ENCODE data around the gene SPON1. TPM values are rescaled to one million over a fixed set of nuclear protein-coding genes. Genes with fewer than 3 reads are reported as not detected.

SPON1 gene
- total RNA-seq, 1 experiment from 2014 or later = 6.4 TPM

DNA sequence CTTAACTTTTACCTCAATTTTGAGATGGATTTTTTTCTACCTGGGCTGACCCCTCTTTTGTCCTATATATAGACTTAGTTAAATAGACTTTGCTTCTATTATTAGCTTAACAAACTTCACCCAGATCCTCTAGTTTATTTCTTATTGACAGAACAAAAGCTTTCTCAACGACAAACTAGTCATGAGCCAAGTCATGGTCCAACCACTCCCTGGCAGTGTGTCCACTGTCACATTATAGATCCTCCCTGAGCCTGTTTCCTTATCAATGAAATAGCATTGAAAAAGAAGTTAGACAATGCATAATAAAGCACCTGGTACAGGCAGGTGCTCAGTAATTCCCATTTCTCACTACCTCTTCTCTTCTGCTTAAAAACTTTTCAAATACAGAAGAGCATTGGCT, 155.1 kb downstream of the SPON1 start:
- TF ChIP-seq, protein P1, sequence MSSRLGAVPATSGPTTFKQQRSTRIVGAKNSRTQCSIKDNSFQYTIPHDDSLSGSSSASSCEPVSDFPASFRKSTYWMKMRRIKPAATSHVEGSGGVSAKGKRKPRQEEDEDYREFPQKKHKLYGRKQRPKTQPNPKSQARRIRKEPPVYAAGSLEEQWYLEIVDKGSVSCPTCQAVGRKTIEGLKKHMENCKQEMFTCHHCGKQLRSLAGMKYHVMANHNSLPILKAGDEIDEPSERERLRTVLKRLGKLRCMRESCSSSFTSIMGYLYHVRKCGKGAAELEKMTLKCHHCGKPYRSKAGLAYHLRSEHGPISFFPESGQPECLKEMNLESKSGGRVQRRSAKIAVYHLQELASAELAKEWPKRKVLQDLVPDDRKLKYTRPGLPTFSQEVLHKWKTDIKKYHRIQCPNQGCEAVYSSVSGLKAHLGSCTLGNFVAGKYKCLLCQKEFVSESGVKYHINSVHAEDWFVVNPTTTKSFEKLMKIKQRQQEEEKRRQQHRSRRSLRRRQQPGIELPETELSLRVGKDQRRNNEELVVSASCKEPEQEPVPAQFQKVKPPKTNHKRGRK (CRISPR knock-in tag; IDR thresholded peaks at IDR 0.05; ENCODE audit: borderline replicate concordance) = no peak
- TF ChIP-seq, protein P2, sequence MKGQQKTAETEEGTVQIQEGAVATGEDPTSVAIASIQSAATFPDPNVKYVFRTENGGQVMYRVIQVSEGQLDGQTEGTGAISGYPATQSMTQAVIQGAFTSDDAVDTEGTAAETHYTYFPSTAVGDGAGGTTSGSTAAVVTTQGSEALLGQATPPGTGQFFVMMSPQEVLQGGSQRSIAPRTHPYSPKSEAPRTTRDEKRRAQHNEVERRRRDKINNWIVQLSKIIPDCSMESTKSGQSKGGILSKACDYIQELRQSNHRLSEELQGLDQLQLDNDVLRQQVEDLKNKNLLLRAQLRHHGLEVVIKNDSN (CRISPR knock-in tag; IDR thresholded peaks at IDR 0.05) = no peak
- no peak for TF ChIP-seq NR1H2 (CRISPR knock-in tag; IDR thresholded peaks at IDR 0.05)
- TF ChIP-seq, protein P3, sequence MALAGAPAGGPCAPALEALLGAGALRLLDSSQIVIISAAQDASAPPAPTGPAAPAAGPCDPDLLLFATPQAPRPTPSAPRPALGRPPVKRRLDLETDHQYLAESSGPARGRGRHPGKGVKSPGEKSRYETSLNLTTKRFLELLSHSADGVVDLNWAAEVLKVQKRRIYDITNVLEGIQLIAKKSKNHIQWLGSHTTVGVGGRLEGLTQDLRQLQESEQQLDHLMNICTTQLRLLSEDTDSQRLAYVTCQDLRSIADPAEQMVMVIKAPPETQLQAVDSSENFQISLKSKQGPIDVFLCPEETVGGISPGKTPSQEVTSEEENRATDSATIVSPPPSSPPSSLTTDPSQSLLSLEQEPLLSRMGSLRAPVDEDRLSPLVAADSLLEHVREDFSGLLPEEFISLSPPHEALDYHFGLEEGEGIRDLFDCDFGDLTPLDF (CRISPR knock-in tag; IDR thresholded peaks at IDR 0.05) = no peak
- TF ChIP-seq ZNF219 (CRISPR knock-in tag; IDR thresholded peaks at IDR 0.05; ENCODE audit: borderline replicate concordance) = no peak
- no peaks in the 10 kb centered on the region for H3K27me3 Mint-ChIP-seq (ENCODE audit: low read depth)
- H3K9me3 Mint-ChIP-seq = peaks cover 13% of the 10 kb centered on the region
- no peaks in the 10 kb centered on the region for H3K4me1 Mint-ChIP-seq
- CTCF ChIA-PET = no interaction called here
- no peak overlapping the region for H3K27ac Mint-ChIP-seq
- no peak for ATAC-seq
- no peak for DNase-seq (ENCODE audit: low spot score)
- H3K4me3 Mint-ChIP-seq = no peak overlapping the region
- POLR2A ChIA-PET = no interaction called here
- H3K36me3 Mint-ChIP-seq = no peaks in the 10 kb centered on the region

DNA sequence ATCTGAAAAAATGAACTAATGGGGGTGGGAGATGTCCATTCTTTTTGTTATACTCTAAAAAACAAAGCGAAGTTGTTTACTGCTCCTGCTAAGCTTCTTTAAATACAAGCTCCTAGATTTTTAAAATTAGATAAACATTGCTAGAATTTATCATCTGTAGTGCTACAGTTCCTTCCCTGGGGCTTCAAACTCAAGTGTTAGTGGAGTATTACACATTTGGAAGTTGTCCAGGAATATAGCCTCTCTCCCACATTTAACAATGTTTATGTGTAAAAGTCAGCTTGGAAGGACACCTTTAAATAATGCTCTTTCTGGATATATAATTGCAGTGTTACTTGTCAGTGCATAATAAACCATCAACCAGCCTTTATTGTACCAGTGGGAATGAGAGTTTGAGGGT, 155.5 kb downstream of the SPON1 start:
- POLR2A ChIA-PET = no interaction called here
- no peaks in the 10 kb centered on the region for H3K27me3 Mint-ChIP-seq (ENCODE audit: low read depth)
- H3K9me3 Mint-ChIP-seq = peaks cover 13% of the 10 kb centered on the region
- H3K4me3 Mint-ChIP-seq = no peak overlapping the region
- TF ChIP-seq, protein P4, sequence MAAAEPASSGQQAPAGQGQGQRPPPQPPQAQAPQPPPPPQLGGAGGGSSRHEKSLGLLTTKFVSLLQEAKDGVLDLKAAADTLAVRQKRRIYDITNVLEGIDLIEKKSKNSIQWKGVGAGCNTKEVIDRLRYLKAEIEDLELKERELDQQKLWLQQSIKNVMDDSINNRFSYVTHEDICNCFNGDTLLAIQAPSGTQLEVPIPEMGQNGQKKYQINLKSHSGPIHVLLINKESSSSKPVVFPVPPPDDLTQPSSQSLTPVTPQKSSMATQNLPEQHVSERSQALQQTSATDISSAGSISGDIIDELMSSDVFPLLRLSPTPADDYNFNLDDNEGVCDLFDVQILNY (CRISPR knock-in tag; IDR thresholded peaks at IDR 0.05) = no peak
- TF ChIP-seq ZNF232 (CRISPR knock-in tag; IDR thresholded peaks at IDR 0.05) (no peak), EMX1 (CRISPR knock-in tag; IDR thresholded peaks at IDR 0.05) (no peak), SMAD3 (CRISPR knock-in tag; IDR thresholded peaks at IDR 0.05; ENCODE audit: borderline replicate concordance) (no peak), MXD4 (CRISPR knock-in tag; IDR thresholded peaks at IDR 0.05; ENCODE audit: borderline replicate concordance) (no peak), ZBTB21 (CRISPR knock-in tag; IDR thresholded peaks at IDR 0.05; ENCODE audit: borderline replicate concordance) (no peak)
- H3K27ac Mint-ChIP-seq = no peak overlapping the region
- CTCF ChIA-PET = no interaction called here
- ATAC-seq (no peak), DNase-seq (ENCODE audit: low spot score) (no peak)
- H3K36me3 Mint-ChIP-seq = no peaks in the 10 kb centered on the region
- no peaks in the 10 kb centered on the region for H3K4me1 Mint-ChIP-seq

DNA sequence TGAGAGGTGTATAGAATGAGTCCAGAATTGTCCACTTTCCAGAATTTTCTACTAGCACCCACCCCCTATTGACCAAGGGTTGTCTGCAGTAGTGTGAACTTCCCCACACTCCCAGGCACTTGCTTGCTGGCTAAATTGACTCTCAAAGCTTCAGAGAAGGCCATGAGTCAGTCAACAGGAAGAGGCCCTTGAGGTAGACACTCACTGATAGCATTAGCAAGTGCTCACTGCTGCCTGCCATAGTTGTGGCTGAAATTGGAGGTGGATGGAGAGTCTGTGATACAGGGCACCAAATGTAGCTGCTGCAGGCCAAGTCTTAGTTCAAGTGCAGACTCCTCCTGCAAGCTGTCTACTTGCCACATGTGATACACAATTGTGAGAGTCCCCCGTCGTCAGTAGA, 156.8 kb downstream of the SPON1 start:
- Mint-ChIP-seq H3K27me3 (ENCODE audit: low read depth) (no peaks in the 10 kb centered on the region), H3K4me3 (no peak overlapping the region), H3K36me3 (no peaks in the 10 kb centered on the region), H3K4me1 (no peaks in the 10 kb centered on the region), H3K27ac (no peak overlapping the region), H3K9me3 (peaks cover 13% of the 10 kb centered on the region)
- ATAC-seq (no peak), DNase-seq (ENCODE audit: low spot score) (no peak)
- ChIA-PET CTCF (no interaction called here), POLR2A (no interaction called here)
- TF ChIP-seq, protein P3 (CRISPR knock-in tag; IDR thresholded peaks at IDR 0.05) = no peak
- TF ChIP-seq GRHL2 (CRISPR knock-in tag; IDR thresholded peaks at IDR 0.05; ENCODE audit: insufficient replicate concordance, severe bottlenecking) (no peak), ZNF317 (CRISPR knock-in tag; IDR thresholded peaks at IDR 0.05; ENCODE audit: borderline replicate concordance, low read depth) (no peak), SP1 (CRISPR knock-in tag; conservative IDR thresholded peaks at IDR 0.05) (no peak)
- TF ChIP-seq, protein P5, sequence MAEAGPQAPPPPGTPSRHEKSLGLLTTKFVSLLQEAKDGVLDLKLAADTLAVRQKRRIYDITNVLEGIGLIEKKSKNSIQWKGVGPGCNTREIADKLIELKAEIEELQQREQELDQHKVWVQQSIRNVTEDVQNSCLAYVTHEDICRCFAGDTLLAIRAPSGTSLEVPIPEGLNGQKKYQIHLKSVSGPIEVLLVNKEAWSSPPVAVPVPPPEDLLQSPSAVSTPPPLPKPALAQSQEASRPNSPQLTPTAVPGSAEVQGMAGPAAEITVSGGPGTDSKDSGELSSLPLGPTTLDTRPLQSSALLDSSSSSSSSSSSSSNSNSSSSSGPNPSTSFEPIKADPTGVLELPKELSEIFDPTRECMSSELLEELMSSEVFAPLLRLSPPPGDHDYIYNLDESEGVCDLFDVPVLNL (CRISPR knock-in tag; IDR thresholded peaks at IDR 0.05; ENCODE audit: borderline replicate concordance, low read depth) = no peak
- TF ChIP-seq, protein P6, sequence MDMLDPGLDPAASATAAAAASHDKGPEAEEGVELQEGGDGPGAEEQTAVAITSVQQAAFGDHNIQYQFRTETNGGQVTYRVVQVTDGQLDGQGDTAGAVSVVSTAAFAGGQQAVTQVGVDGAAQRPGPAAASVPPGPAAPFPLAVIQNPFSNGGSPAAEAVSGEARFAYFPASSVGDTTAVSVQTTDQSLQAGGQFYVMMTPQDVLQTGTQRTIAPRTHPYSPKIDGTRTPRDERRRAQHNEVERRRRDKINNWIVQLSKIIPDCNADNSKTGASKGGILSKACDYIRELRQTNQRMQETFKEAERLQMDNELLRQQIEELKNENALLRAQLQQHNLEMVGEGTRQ (CRISPR knock-in tag; IDR thresholded peaks at IDR 0.05) = no peak
